Adipocyte (in vitro differentiated cells): ENCODE data around the gene KRTAP11-1.

Experiments used
- DNase-seq: peaks from one replicate; pipeline ENCODE4 v3.0.0-alpha.2; 2015; ENCODE audit warnings: low read depth
- H3K27me3 ChIP-seq: replicated peaks from 2 replicates; pipeline ENCODE4 v1.7.0; 2013; ENCODE audit warnings: mild to moderate bottlenecking, low read length, moderate library complexity; ENCODE audit not compliant: control insufficient read depth, insufficient read depth
- H3K36me3 ChIP-seq: 2 replicates; pipeline ENCODE4 v1.7.0; 2013; ENCODE audit warnings: low read length, mild to moderate bottlenecking, moderate library complexity; ENCODE audit not compliant: control insufficient read depth, insufficient read depth, severe bottlenecking
- H3K4me1 ChIP-seq: 2 replicates; pipeline ENCODE4 v1.7.0; 2013; ENCODE audit warnings: mild to moderate bottlenecking, low read length, moderate library complexity; ENCODE audit not compliant: control insufficient read depth, insufficient read depth
- H3K4me3 ChIP-seq: 2 replicates; pipeline ENCODE4 v1.7.0; 2013; ENCODE audit warnings: mild to moderate bottlenecking, low read length, moderate library complexity
- H3K9ac ChIP-seq: 2 replicates; pipeline ENCODE4 v1.7.0; 2013; ENCODE audit warnings: mild to moderate bottlenecking, low read length, moderate library complexity
- H3K9me3 ChIP-seq: 2 replicates; pipeline ENCODE4 v1.7.0; 2013; ENCODE audit warnings: mild to moderate bottlenecking, low read length, moderate library complexity; ENCODE audit not compliant: control insufficient read depth

Gene KRTAP11-1

GRCh38 chr21:30838536-30838935 lies 42.8 kb downstream of the KRTAP11-1 start:
- no peaks in the 10 kb centered on the region for H3K36me3 ChIP-seq
- no peaks in the 10 kb centered on the region for H3K27me3 ChIP-seq
- no peak overlapping the region for H3K4me3 ChIP-seq
- no peak overlapping the region for H3K9ac ChIP-seq
- H3K4me1 ChIP-seq = no peaks in the 10 kb centered on the region
- DNase-seq = no peak
- no peaks in the 10 kb centered on the region for H3K9me3 ChIP-seq

GRCh38 chr21:30831194-30831765 lies 50.1 kb downstream of the KRTAP11-1 start:
- Histone ChIP-seq H3K4me3 (no peak overlapping the region), H3K9ac (no peak overlapping the region), H3K27me3 (no peaks in the 10 kb centered on the region), H3K36me3 (no peaks in the 10 kb centered on the region), H3K9me3 (peaks cover 7% of the 10 kb centered on the region), H3K4me1 (no peaks in the 10 kb centered on the region)
- DNase-seq = no peak
